Stomach smooth muscle (tissue), 2 donors: ENCODE data around the gene RIPPLY2.

Experiments
- H3K27ac ChIP-seq: one replicate; pipeline ENCODE4 v1.7.0; 2013; ENCODE audit warnings: mild to moderate bottlenecking, low read length, inconsistent platforms
- H3K27me3 ChIP-seq, 2 donors: one replicate each; pipeline ENCODE4 v1.7.0; 2013; ENCODE audit warnings: low read length in 2 of 2; ENCODE audit not compliant: insufficient read depth in 2 of 2, control insufficient read depth in 1 of 2
- H3K36me3 ChIP-seq, 2 donors: one replicate each; pipeline ENCODE4 v1.7.0; 2013; ENCODE audit warnings: low read length in 2 of 2; ENCODE audit not compliant: control insufficient read depth in 2 of 2, insufficient read depth in 2 of 2
- H3K4me1 ChIP-seq: one replicate; pipeline ENCODE4 v1.7.0; 2013; ENCODE audit warnings: low read length; ENCODE audit not compliant: control insufficient read depth, insufficient read depth
- H3K4me3 ChIP-seq, 2 donors: one replicate each; pipeline ENCODE4 v1.7.0; 2013; ENCODE audit warnings: low read length in 2 of 2
- H3K9ac ChIP-seq, 2 donors: one replicate each; pipeline ENCODE4 v1.7.0; 2013; ENCODE audit warnings: low read length in 2 of 2, mild to moderate bottlenecking in 1 of 2
- H3K9me3 ChIP-seq, 2 donors: one replicate each; pipeline ENCODE4 v1.7.0; 2013; ENCODE audit warnings: low read length in 2 of 2; ENCODE audit not compliant: control insufficient read depth in 2 of 2
- donor health status: healthy.
- donor health status: Pancreatic carcinoma.

The RIPPLY2 gene

GRCh38 chr6:83838727-83839126 lies 14.4 kb upstream of the RIPPLY2 start:
- Histone ChIP-seq H3K4me3 (no peak overlapping the region), H3K36me3 (no peaks in the 10 kb centered on the region), H3K4me1 (no peaks in the 10 kb centered on the region), H3K27ac (no peak overlapping the region), H3K9ac (no peak overlapping the region), H3K9me3 (peaks cover 0 to 5% of the 10 kb centered on the region in 2 donors), H3K27me3 (no peaks in the 10 kb centered on the region)

DNA sequence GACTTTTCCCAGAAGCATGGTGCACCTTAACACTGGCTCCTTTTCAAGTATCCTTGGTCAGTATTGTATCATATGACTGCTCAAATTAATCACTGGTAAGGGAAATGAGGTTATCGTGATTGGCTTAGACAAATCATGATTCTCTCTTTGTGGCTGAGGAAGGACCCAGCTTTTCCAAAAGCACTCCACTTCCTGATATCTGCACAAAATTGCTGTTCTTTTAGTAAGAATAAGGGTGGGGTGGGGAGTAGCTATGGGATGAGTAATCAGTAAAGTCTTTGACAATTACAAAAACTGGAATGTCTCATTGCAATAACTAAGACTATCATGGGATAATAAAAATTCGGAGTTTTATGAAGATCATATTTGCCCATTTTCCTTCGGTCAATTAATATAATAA lies 9.0 kb upstream of the RIPPLY2 start:
- no peaks in the 10 kb centered on the region for H3K36me3 ChIP-seq
- no peak overlapping the region for H3K27ac ChIP-seq
- peaks cover 0 to 2% of the 10 kb centered on the region in 2 donors for H3K9me3 ChIP-seq

DNA sequence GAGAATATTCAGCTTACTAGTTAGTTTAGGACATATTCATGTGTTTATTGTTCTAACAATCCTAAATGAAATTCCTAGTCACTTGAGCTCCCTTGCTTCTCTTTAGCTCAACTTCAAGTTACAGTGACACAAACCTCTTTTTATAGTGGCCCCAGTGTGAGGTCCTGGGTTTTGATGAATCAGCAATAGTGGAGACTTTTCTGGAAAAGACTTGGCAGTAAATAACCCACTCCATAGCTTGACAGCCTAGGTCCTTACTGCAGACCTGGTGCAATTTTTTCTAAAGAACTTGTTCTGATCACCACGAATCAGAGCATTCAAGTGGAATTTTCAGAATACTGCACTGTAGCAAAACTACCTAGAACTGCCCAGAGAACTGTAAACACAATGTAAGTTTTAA lies 6.9 kb upstream of the RIPPLY2 start:
- no peak overlapping the region for H3K27ac ChIP-seq
- no peaks in the 10 kb centered on the region for H3K27me3 ChIP-seq
- H3K4me1 ChIP-seq: no peaks in the 10 kb centered on the region
- H3K36me3 ChIP-seq: no peaks in the 10 kb centered on the region
- no peak overlapping the region for H3K4me3 ChIP-seq
- H3K9ac ChIP-seq: no peak overlapping the region
- H3K9me3 ChIP-seq: peaks cover 0 to under 1% of the 10 kb centered on the region in 2 donors

More for the DNA sequence above, 9.0 kb upstream of the RIPPLY2 start:
- Histone ChIP-seq H3K27me3 (no peaks in the 10 kb centered on the region), H3K4me1 (no peaks in the 10 kb centered on the region), H3K9ac (no peak overlapping the region), H3K4me3 (no peak overlapping the region)

- Histone ChIP-seq H3K27ac (no peak overlapping the region), H3K27me3 (no peaks in the 10 kb centered on the region), H3K4me3 (no peak overlapping the region), H3K4me1 (no peaks in the 10 kb centered on the region), H3K9me3 (no peaks in the 10 kb centered on the region), H3K9ac (no peak overlapping the region), H3K36me3 (no peaks in the 10 kb centered on the region)
Measured at GRCh38 chr6:83847179-83847578, 6.0 kb upstream of the RIPPLY2 start.

- Histone ChIP-seq H3K9me3 (no peaks in the 10 kb centered on the region), H3K9ac (no peak overlapping the region), H3K36me3 (no peaks in the 10 kb centered on the region), H3K4me1 (peaks cover 10% of the 10 kb centered on the region), H3K4me3 (no peak overlapping the region), H3K27me3 (peaks cover 0 to 7% of the 10 kb centered on the region in 2 donors), H3K27ac (no peak overlapping the region)
Measured at GRCh38 chr6:83849127-83849526, 4.0 kb upstream of the RIPPLY2 start.

DNA sequence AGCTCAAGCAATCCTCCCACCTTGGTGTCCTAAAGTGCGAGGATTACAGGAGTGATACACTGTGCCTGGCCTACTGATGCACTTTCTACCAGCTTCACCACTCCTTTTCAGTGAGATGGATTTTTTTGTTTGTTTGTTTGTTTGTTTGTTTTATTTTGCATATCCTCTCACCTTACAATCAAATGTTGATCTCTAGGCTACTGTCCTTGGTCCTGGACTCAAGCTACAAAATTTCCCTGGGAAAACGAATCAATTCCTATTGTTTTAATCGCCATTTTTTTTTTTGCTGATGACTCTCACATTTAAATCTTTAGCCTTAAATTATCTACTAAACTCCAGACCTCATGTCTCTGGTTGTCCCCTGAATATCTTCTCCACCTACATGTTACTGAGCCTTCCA lies 3.5 kb upstream of the RIPPLY2 start:
- Histone ChIP-seq H3K27ac (no peak overlapping the region), H3K9me3 (no peaks in the 10 kb centered on the region)

GRCh38 chr6:83852528-83853177 lies 507 bp upstream of the RIPPLY2 start:
- H3K27me3 ChIP-seq: peaks cover 0 to 7% of the 10 kb centered on the region in 2 donors
- no peaks in the 10 kb centered on the region for H3K36me3 ChIP-seq
- peak overlapping the region in 1 of 2 donors; percentile 46 for H3K9ac ChIP-seq
- peaks cover 11% of the 10 kb centered on the region for H3K4me1 ChIP-seq
- H3K9me3 ChIP-seq: no peaks in the 10 kb centered on the region
- H3K4me3 ChIP-seq: peak overlapping the region; percentile 72 to 76
- no peak overlapping the region for H3K27ac ChIP-seq

More for the DNA sequence above, 3.5 kb upstream of the RIPPLY2 start:
- H3K4me3 ChIP-seq: no peak overlapping the region
- no peaks in the 10 kb centered on the region for H3K36me3 ChIP-seq
- H3K4me1 ChIP-seq: peaks cover 11% of the 10 kb centered on the region
- H3K27me3 ChIP-seq: peaks cover 0 to 7% of the 10 kb centered on the region in 2 donors
- H3K9ac ChIP-seq: no peak overlapping the region

DNA sequence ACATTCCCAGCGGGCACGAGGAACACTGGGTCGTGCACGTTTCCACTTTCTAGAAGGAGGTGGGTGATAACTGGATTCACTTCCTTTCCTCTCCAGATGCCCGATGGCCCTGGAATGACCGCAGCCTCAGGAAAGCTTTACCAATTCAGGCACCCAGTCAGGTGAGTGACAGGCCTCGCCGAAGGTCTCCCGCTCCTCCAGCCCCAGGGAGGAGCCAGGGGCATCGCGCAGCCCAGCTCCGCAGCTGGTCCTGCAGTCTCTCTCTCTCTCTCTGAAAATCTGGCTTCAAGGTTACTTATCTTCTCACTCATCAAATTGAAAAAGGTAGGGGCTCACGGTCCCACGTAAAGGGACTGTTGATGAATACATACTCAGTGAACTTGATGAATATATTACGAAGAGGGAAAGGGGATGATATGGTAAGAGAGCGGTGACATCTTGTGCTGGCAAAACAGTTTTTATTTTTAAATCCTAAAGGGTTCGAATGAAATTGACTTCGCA lies 891 bp downstream of the RIPPLY2 start:
- Histone ChIP-seq H3K9me3 (no peaks in the 10 kb centered on the region), H3K4me3 (peak overlapping the region; percentile 72 to 76), H3K27ac (no peak overlapping the region), H3K4me1 (peaks cover 14% of the 10 kb centered on the region), H3K36me3 (no peaks in the 10 kb centered on the region), H3K27me3 (peaks cover 0 to 7% of the 10 kb centered on the region in 2 donors), H3K9ac (peak overlapping the region in 1 of 2 donors; percentile 9)

- Histone ChIP-seq H3K27ac (no peak overlapping the region), H3K4me3 (no peak overlapping the region), H3K36me3 (no peaks in the 10 kb centered on the region), H3K4me1 (peaks cover 15% of the 10 kb centered on the region), H3K9me3 (no peaks in the 10 kb centered on the region), H3K9ac (no peak overlapping the region), H3K27me3 (peaks cover 0 to 7% of the 10 kb centered on the region in 2 donors)
Measured at GRCh38 chr6:83854766-83855165, 1.6 kb downstream of the RIPPLY2 start.

GRCh38 chr6:83859410-83860358 lies 6.5 kb downstream of the RIPPLY2 start, which contains the start of gene CYB5R4:
Gene CYB5R4 (plus strand): TSS chr6:83859689. CDS start chr6:83859783, 94 bp downstream.
- no peaks in the 10 kb centered on the region for H3K9me3 ChIP-seq
- H3K4me3 ChIP-seq: peak within 1 kb of the TSS; percentile 89 to 92
- peaks cover 4% of the 10 kb centered on the region for H3K4me1 ChIP-seq
- H3K36me3 ChIP-seq: no peaks in the 10 kb centered on the region
- no peaks in the 10 kb centered on the region for H3K27me3 ChIP-seq
- H3K27ac ChIP-seq: peak within 1 kb of the TSS; percentile 63
- H3K9ac ChIP-seq: peak within 1 kb of the TSS; percentile 81 to 89
